Loucy (cell line): ENCODE data around the gene CRAT.

Experiments used
- H2AFZ ChIP-seq: fragments of 200-600 bp; sonication (generic); 2 replicates; pipeline ENCODE4 v1.6.0; 2016; ENCODE audit warnings: antibody characterized with exemption, mild to moderate bottlenecking, low read length, moderate library complexity
- H3F3A ChIP-seq: fragments of 200-600 bp; 2 replicates; pipeline ENCODE4 v1.6.0; 2016; ENCODE audit warnings: antibody characterized with exemption, low read depth, mild to moderate bottlenecking
- H3K27me3 ChIP-seq: fragments of 200-600 bp; sonication (generic); 2 replicates; pipeline ENCODE4 v1.6.1; 2014; ENCODE audit warnings: low read length, mild to moderate bottlenecking; ENCODE audit not compliant: insufficient read depth, poor library complexity, severe bottlenecking
- H3K36me3 ChIP-seq: fragments of 200-600 bp; sonication (generic); 2 replicates; pipeline ENCODE4 v1.6.1; 2016; ENCODE audit warnings: low read length; ENCODE audit not compliant: insufficient read depth
- H3K4me1 ChIP-seq: fragments of 200-600 bp; sonication (generic); 2 replicates; pipeline ENCODE4 v1.5.1; 2014; ENCODE audit warnings: low read length, mild to moderate bottlenecking; ENCODE audit not compliant: insufficient read depth, poor library complexity, severe bottlenecking
- H3K4me2 ChIP-seq: fragments of 200-600 bp; sonication (generic); 2 replicates; pipeline ENCODE4 v1.6.0; 2014; ENCODE audit warnings: antibody characterized with exemption, low read length, low read depth, mild to moderate bottlenecking; ENCODE audit not compliant: poor library complexity, severe bottlenecking
- H3K4me3 ChIP-seq: fragments of 200-600 bp; sonication (generic); 2 replicates; pipeline ENCODE4 v1.5.1; 2014; ENCODE audit warnings: low read length, mild to moderate bottlenecking, mixed read lengths; ENCODE audit not compliant: poor library complexity, severe bottlenecking
- H3K79me2 ChIP-seq: fragments of 200-600 bp; sonication (generic); 2 replicates; pipeline ENCODE4 v1.6.1; 2014; ENCODE audit warnings: low read length; ENCODE audit not compliant: insufficient read depth
- H3K9ac ChIP-seq: fragments of 200-600 bp; sonication (generic); 2 replicates; pipeline ENCODE4 v1.6.0; 2014; ENCODE audit warnings: mild to moderate bottlenecking, low read depth, low read length, moderate library complexity; ENCODE audit not compliant: poor library complexity, severe bottlenecking
- H3K9me2 ChIP-seq: fragments of 200-600 bp; sonication (generic); replicated peaks from 2 replicates; pipeline ENCODE4 v1.6.1; 2016; ENCODE audit warnings: low read depth, low read length, mixed read lengths
- H3K9me3 ChIP-seq: fragments of 200-600 bp; sonication (generic); 2 replicates; pipeline ENCODE4 v1.6.1; 2014; ENCODE audit warnings: mild to moderate bottlenecking, antibody characterized with exemption, low read length, low read depth; ENCODE audit not compliant: insufficient read depth
- H4K20me1 ChIP-seq: fragments of 200-600 bp; sonication (generic); 2 replicates; pipeline ENCODE4 v1.6.0; 2014; ENCODE audit warnings: antibody characterized with exemption, low read length, mild to moderate bottlenecking; ENCODE audit not compliant: insufficient read depth, poor library complexity, severe bottlenecking
- CTCF ChIP-seq: fragments of 200-600 bp; sonication (generic); conservative IDR thresholded peaks from 2 replicates; pipeline ENCODE4 v1.5.1; 2014; ENCODE audit warnings: mild to moderate bottlenecking, antibody characterized with exemption, low read length
- EZH2phosphoT487 ChIP-seq: fragments of 200-600 bp; IDR thresholded peaks from 2 replicates; pipeline ENCODE4 v1.6.1; 2018; ENCODE audit warnings: antibody characterized with exemption, mild to moderate bottlenecking, moderate library complexity, borderline replicate concordance

The CRAT gene

GRCh38 chr9:129093602-129094386 is 16.8 kb downstream of the CRAT start:
- H4K20me1 ChIP-seq: no peaks in the 10 kb centered on the region
- H2AFZ ChIP-seq: no peak overlapping the region
- H3K4me3 ChIP-seq: no peak overlapping the region
- H3K79me2 ChIP-seq: no peaks in the 10 kb centered on the region
- no peaks in the 10 kb centered on the region for H3F3A ChIP-seq
- H3K9me2 ChIP-seq: no peaks in the 10 kb centered on the region
- TF ChIP-seq CTCF (no peak), EZH2phosphoT487 (no peak)
- H3K36me3 ChIP-seq: no peaks in the 10 kb centered on the region; the same call in 1 of the 2 replicates
- no peak overlapping the region for H3K4me2 ChIP-seq
- H3K9me3 ChIP-seq: no peaks in the 10 kb centered on the region
- no peaks in the 10 kb centered on the region for H3K4me1 ChIP-seq
- H3K27me3 ChIP-seq: no peaks in the 10 kb centered on the region
- no peak overlapping the region for H3K9ac ChIP-seq

DNA sequence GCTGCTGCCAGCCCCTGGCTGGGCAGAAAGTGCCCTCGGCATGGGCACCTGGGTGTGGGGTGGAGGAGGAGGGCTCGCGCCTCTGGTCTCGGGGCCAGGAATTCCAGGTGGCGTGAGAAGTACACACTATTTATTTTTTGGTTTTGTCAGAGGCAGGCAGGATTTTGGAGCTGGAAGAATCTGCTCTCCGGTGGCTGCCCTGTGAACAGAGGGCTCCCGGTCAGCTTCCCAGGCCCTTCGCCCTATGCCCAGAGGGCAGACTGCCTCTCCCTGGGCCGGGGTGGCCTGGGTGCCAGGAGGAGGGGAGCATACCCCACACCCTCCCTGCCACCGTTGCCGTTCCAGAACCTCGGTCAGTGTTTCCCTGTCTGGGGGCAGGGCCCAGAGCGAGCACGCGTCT is 21.3 kb downstream of the CRAT start:
- no peak overlapping the region for H3K9ac ChIP-seq
- no peaks in the 10 kb centered on the region for H3K4me1 ChIP-seq
- H3K9me3 ChIP-seq: no peaks in the 10 kb centered on the region
- H3K27me3 ChIP-seq: no peaks in the 10 kb centered on the region
- no peak overlapping the region for H2AFZ ChIP-seq
- peaks cover 12% of the 10 kb centered on the region; the same call in 1 of the 2 replicates for H3K36me3 ChIP-seq
- H3F3A ChIP-seq: no peaks in the 10 kb centered on the region
- H3K9me2 ChIP-seq: no peaks in the 10 kb centered on the region
- H4K20me1 ChIP-seq: no peaks in the 10 kb centered on the region
- no peak overlapping the region for H3K4me3 ChIP-seq
- no peak overlapping the region for H3K4me2 ChIP-seq
- TF ChIP-seq CTCF (no peak), EZH2phosphoT487 (no peak)
- H3K79me2 ChIP-seq: peaks cover under 1% of the 10 kb centered on the region; the same call in 1 of the 2 replicates

DNA sequence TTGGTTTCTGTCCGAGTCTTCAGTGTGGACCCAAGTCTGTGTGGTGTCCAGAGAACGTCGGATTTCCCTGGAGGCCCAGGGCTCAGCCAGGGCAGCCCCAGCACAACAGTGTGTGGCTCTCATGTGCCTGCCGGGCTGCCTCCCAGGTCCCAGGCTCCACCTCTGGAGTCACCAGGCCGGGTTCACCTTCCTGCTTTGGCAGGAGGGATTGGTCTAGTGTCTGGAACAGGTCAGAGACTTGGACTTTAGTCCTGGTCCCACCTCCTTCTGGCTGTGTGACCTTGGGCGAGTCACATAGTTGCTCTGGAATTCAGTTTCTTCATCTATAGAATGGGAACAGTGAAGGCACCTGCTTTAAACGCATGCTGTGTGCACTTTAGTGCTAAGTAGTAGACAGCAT is 26.5 kb downstream of the CRAT start:
- H3K79me2 ChIP-seq: peaks cover 35% of the 10 kb centered on the region
- H3K4me1 ChIP-seq: peaks cover 10% of the 10 kb centered on the region
- TF ChIP-seq CTCF (no peak), EZH2phosphoT487 (no peak)
- no peaks in the 10 kb centered on the region for H3K27me3 ChIP-seq
- no peak overlapping the region for H2AFZ ChIP-seq
- no peaks in the 10 kb centered on the region for H3F3A ChIP-seq
- no peaks in the 10 kb centered on the region for H3K9me3 ChIP-seq
- H3K9ac ChIP-seq: no peak overlapping the region
- H4K20me1 ChIP-seq: peaks cover 9% of the 10 kb centered on the region
- H3K4me3 ChIP-seq: no peak overlapping the region
- H3K4me2 ChIP-seq: no peak overlapping the region
- H3K9me2 ChIP-seq: no peaks in the 10 kb centered on the region
- H3K36me3 ChIP-seq: peaks cover 12% of the 10 kb centered on the region; the same call in 1 of the 2 replicates
